LNCaP clone FGC (cell line): ENCODE results near the gene TRPT1.
A peak's percentile ranks its signal among the peaks of the same experiment; 100 is the strongest.

Experiments
- DNase-seq: peaks from one replicate; pipeline ENCODE4 v3.0.0-alpha.2; 2011; ENCODE audit warnings: low read depth
- H3K4me3 ChIP-seq: 2 replicates; pipeline ENCODE4 v1.5.1; 2011; ENCODE audit warnings: mild to moderate bottlenecking, low read depth, low read length, control low read depth
- CTCF ChIP-seq: IDR thresholded peaks from 2 replicates; pipeline ENCODE4 v1.5.1; 2012; ENCODE audit warnings: mild to moderate bottlenecking; ENCODE audit not compliant: control insufficient read depth, insufficient read depth; ENCODE audit errors: extremely low read depth

The TRPT1 gene

GRCh38 chr11:64251753-64252002 is 25.7 kb upstream of the TRPT1 start:
- DNase-seq = no peak
- TF ChIP-seq CTCF = no peak
- H3K4me3 ChIP-seq = peak overlapping the region; percentile 85

- no peak for DNase-seq
- H3K4me3 ChIP-seq = peak within 1 kb of the TSS; percentile 85
- TF ChIP-seq CTCF = peak; percentile 79
These were observed 25.2 kb upstream of the TRPT1 start, which contains the start of gene PLCB3 for GRCh38 chr11:64251016-64251752. Gene PLCB3, plus strand, starts transcription at chr11:64251530. Its CDS starts 120 bp downstream, at chr11:64251650.

GRCh38 chr11:64250415-64251015 is 24.5 kb upstream of the TRPT1 start:
- DNase-seq = no peak
- peak overlapping the region; percentile 52 for H3K4me3 ChIP-seq
- no peak for TF ChIP-seq CTCF

GRCh38 chr11:64249563-64250414 is 23.8 kb upstream of the TRPT1 start:
- no peak for TF ChIP-seq CTCF
- DNase-seq = no peak
- no peak overlapping the region for H3K4me3 ChIP-seq

GRCh38 chr11:64249038-64249437 is 23.1 kb upstream of the TRPT1 start:
- no peak for TF ChIP-seq CTCF
- no peak overlapping the region for H3K4me3 ChIP-seq
- DNase-seq = no peak

- no peak for DNase-seq
- H3K4me3 ChIP-seq = no peak overlapping the region
- TF ChIP-seq CTCF = no peak
These were observed 22.6 kb upstream of the TRPT1 start for GRCh38 chr11:64248578-64248977.
